Endometrial microvascular endothelial cells (primary cell): Measurements from ENCODE around the gene JARID2. TPM values are rescaled to one million over a fixed set of nuclear protein-coding genes. Genes with fewer than 3 reads are reported as not detected.

Experiments used
- in situ Hi-C: cut with HindIII; loops from 2 replicates; pipeline ENCODE4 v1.10.0; 2017; ENCODE audit warnings: low sequenced_read_pairs, low pct_unique_long_range_greater_than_20kb; ENCODE audit errors: inconsistent ontology term
- total RNA-seq: library from RNA; depleted of rRNA; stranded (reverse); fragments of >200 nt; gene quantifications from one replicate; pipeline ENCODE4 v1.2.3, GENCODE V29; 2015; ENCODE audit errors: inconsistent ontology term

The JARID2 gene
- 3.8 TPM for total RNA-seq

GRCh38 chr6:15245361-15246216 lies at the start of gene JARID2:
JARID2 (plus strand) TSS chr6:15246069; CDS start chr6:15246540, 471 bp downstream.
- in situ Hi-C loops = no loop called here

GRCh38 chr6:15200087-15200486 lies 45.8 kb upstream of the JARID2 start:
- in situ Hi-C loops = no loop called here

- in situ Hi-C loops = no loop called here
Observed at GRCh38 chr6:15205321-15205720, 40.5 kb upstream of the JARID2 start.

GRCh38 chr6:15206887-15207286 lies 39.0 kb upstream of the JARID2 start:
- in situ Hi-C loops = no loop called here

- in situ Hi-C loops = no loop called here
Observed at GRCh38 chr6:15207923-15208322, 37.9 kb upstream of the JARID2 start.

- in situ Hi-C loops = no loop called here
Observed at GRCh38 chr6:15213838-15214400, 31.9 kb upstream of the JARID2 start.

GRCh38 chr6:15218401-15218800 lies 27.5 kb upstream of the JARID2 start:
- in situ Hi-C loops = no loop called here

GRCh38 chr6:15220062-15220461 lies 25.8 kb upstream of the JARID2 start:
- in situ Hi-C loops = no loop called here

- in situ Hi-C loops = no loop called here
Observed at GRCh38 chr6:15227827-15228318, 18.0 kb upstream of the JARID2 start.

GRCh38 chr6:15230827-15231226 lies 15.0 kb upstream of the JARID2 start:
- in situ Hi-C loops = no loop called here

- in situ Hi-C loops = no loop called here
Observed at GRCh38 chr6:15232836-15233510, 12.9 kb upstream of the JARID2 start.

- in situ Hi-C loops = no loop called here
Observed at GRCh38 chr6:15234068-15234758, 11.7 kb upstream of the JARID2 start.

- in situ Hi-C loops = no loop called here
Observed at GRCh38 chr6:15239616-15240364, 6.1 kb upstream of the JARID2 start.

- in situ Hi-C loops = no loop called here
Observed at GRCh38 chr6:15242503-15242902, 3.4 kb upstream of the JARID2 start.

GRCh38 chr6:15242937-15243614 lies 2.8 kb upstream of the JARID2 start:
- in situ Hi-C loops = no loop called here

GRCh38 chr6:15243910-15244619 lies 1.8 kb upstream of the JARID2 start:
- in situ Hi-C loops = no loop called here

GRCh38 chr6:15244620-15245360 lies 1.1 kb upstream of the JARID2 start:
- in situ Hi-C loops = no loop called here
